Thoracic aorta (tissue), 2 donors: Measurements from ENCODE around the gene MAX. TPM values are rescaled to one million over a fixed set of nuclear protein-coding genes. Genes with fewer than 3 reads are reported as not detected.

Experiments used
- ATAC-seq: fragments of 150-250 bp; one replicate; pipeline ENCODE4 v1.8.0; 2017; ENCODE audit warnings: low read depth; ENCODE audit not compliant: insufficient number of reproducible peaks, low FRiP score
- DNase-seq: peaks from one replicate; pipeline ENCODE4 v3.0.0-alpha.2; 2020; ENCODE audit warnings: low spot score
- H3K27ac ChIP-seq, 2 donors: fragments of 200-600 bp; sonication (generic); 1 replicate in 1 of 2; 2 replicates in 1 of 2; pipeline ENCODE4 v1.5.1; 2016; ENCODE audit warnings: mild to moderate bottlenecking in 2 of 2, moderate library complexity in 2 of 2
- H3K27me3 ChIP-seq: fragments of 200-600 bp; sonication (generic); replicated peaks from 2 replicates; pipeline ENCODE4 v1.6.0; 2016; ENCODE audit warnings: mild to moderate bottlenecking; ENCODE audit not compliant: insufficient read depth
- H3K36me3 ChIP-seq: fragments of 200-600 bp; sonication (generic); one replicate; pipeline ENCODE4 v1.5.1; 2016
- H3K4me1 ChIP-seq, 2 donors: fragments of 200-600 bp; sonication (generic); 1 replicate in 1 of 2; 2 replicates in 1 of 2; pipeline versions ENCODE4 v1.5.1 to v1.6.0; 2016; ENCODE audit warnings: low read depth in 2 of 2, mild to moderate bottlenecking in 1 of 2; ENCODE audit not compliant: control insufficient read depth in 1 of 2
- H3K4me3 ChIP-seq: fragments of 200-600 bp; sonication (generic); 2 replicates; pipeline ENCODE4 v1.5.1; 2016; ENCODE audit warnings: mild to moderate bottlenecking
- H3K9me3 ChIP-seq: fragments of 200-600 bp; sonication (generic); 2 replicates; pipeline ENCODE4 v1.5.1; 2016
- total RNA-seq, 2 donors: library from RNA; depleted of rRNA; stranded (reverse); fragments of >200 nt; gene quantifications; one replicate each; pipeline versions ENCODE4 v1.1.0 to v1.2.3, GENCODE V29; 2016
- TF ChIP-seq, protein P1 (sequence below): fragments of 200-600 bp; sonication (generic); IDR thresholded peaks from one replicate; pipeline ENCODE4 v1.5.1; 2019; ENCODE audit warnings: antibody characterized with exemption

MAX gene
- total RNA-seq, 2 donors from 2014 or later = 33.2 to 52.8 TPM

DNA sequence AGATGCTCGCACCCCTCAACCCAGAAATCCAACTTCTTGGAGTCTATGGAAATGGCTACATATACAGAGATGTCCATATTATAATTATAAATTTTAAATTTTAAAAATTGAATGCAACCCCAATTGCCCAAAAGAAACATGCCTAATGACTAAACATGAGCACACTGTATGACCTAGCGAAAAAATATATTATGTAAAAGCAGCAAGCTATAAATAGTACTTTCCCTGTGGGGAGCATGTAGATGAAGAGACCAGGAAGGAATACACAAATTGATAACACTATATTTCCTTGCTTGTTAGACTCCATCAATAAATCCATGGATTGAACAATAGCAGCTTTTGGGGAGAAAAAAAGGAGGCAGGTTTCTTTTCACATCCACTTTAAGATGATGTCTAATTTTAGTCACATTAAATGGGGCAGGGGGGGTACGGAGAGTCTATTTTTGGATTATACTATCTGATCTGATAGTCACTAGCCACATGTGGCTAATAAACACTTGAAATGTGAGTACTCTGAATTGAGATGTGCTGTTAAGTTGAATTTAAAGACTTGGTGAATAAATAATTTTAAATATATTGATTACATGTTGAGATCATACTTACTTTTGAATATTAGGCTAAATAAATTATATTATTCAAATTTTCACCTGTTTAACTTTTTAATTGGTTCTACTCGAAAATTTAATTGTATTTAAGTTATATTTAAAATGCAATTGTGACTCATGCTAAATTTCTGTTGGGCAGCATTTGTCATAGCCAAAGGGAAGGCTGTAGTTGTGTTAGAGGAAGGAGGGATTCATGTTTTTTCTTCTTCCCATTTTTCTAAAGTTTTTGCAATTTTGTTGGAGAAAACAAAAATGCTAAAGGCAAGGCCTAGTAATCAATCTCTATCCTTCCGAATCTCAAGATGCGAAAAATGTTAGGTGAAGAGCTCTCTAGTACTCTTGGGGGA lies 17.5 kb downstream of the MAX start:
- DNase-seq (no peak), ATAC-seq (no peak)
- no peak overlapping the region for H3K27ac ChIP-seq
- no peaks in the 10 kb centered on the region for H3K9me3 ChIP-seq
- peaks cover 39% of the 10 kb centered on the region for H3K36me3 ChIP-seq
- H3K4me1 ChIP-seq = peaks cover 11 to 25% of the 10 kb centered on the region in 2 donors
- H3K4me3 ChIP-seq = no peak overlapping the region
- no peaks in the 10 kb centered on the region for H3K27me3 ChIP-seq
- TF ChIP-seq, protein P1, sequence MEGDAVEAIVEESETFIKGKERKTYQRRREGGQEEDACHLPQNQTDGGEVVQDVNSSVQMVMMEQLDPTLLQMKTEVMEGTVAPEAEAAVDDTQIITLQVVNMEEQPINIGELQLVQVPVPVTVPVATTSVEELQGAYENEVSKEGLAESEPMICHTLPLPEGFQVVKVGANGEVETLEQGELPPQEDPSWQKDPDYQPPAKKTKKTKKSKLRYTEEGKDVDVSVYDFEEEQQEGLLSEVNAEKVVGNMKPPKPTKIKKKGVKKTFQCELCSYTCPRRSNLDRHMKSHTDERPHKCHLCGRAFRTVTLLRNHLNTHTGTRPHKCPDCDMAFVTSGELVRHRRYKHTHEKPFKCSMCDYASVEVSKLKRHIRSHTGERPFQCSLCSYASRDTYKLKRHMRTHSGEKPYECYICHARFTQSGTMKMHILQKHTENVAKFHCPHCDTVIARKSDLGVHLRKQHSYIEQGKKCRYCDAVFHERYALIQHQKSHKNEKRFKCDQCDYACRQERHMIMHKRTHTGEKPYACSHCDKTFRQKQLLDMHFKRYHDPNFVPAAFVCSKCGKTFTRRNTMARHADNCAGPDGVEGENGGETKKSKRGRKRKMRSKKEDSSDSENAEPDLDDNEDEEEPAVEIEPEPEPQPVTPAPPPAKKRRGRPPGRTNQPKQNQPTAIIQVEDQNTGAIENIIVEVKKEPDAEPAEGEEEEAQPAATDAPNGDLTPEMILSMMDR = no peak

GRCh38 chr14:65082930-65083329 lies 19.4 kb downstream of the MAX start:
- no peak for ATAC-seq
- Histone ChIP-seq H3K4me3 (no peak overlapping the region), H3K4me1 (peaks cover 13 to 25% of the 10 kb centered on the region in 2 donors), H3K36me3 (peaks cover 27% of the 10 kb centered on the region), H3K27ac (no peak overlapping the region), H3K9me3 (no peaks in the 10 kb centered on the region), H3K27me3 (no peaks in the 10 kb centered on the region)
- TF ChIP-seq, protein P1 = no peak
- no peak for DNase-seq

GRCh38 chr14:65080960-65081747 lies 21.2 kb downstream of the MAX start:
- ATAC-seq (no peak), DNase-seq (no peak)
- Histone ChIP-seq H3K27ac (no peak overlapping the region), H3K4me1 (peaks cover 13 to 25% of the 10 kb centered on the region in 2 donors), H3K36me3 (peaks cover 13% of the 10 kb centered on the region), H3K27me3 (no peaks in the 10 kb centered on the region), H3K4me3 (no peak overlapping the region), H3K9me3 (no peaks in the 10 kb centered on the region)
- TF ChIP-seq, protein P1 = no peak

- Histone ChIP-seq H3K27ac (no peak overlapping the region), H3K9me3 (no peaks in the 10 kb centered on the region), H3K27me3 (no peaks in the 10 kb centered on the region), H3K4me1 (peaks cover 17 to 29% of the 10 kb centered on the region in 2 donors), H3K36me3 (peaks cover 11% of the 10 kb centered on the region), H3K4me3 (no peak overlapping the region)
- DNase-seq = no peak
- TF ChIP-seq, protein P1 = no peak
- ATAC-seq = no peak
Measured at GRCh38 chr14:65079768-65080167, 22.5 kb downstream of the MAX start.

DNA sequence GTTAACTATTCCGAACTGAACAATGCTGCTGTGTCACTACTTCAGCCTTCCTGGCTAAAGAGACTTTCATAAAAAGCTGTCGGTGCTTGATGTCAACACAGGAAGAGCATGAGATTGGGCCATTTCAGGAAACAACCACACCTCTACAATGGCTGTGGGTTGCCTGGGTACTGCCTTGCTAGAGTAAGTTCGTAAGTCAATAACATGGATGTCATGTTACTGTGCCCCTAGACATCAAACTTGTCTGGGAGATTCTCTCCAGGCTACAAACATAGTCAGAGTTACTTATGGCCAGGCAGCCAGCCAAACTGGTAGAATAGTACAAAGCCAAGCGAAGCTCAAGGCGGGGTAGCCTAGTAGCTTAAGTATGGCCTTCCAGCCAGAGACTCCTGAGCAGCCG lies 23.1 kb downstream of the MAX start:
- TF ChIP-seq, protein P1 = no peak
- Histone ChIP-seq H3K27me3 (no peaks in the 10 kb centered on the region), H3K4me1 (peaks cover 17 to 33% of the 10 kb centered on the region in 2 donors), H3K36me3 (peaks cover 11% of the 10 kb centered on the region), H3K4me3 (no peak overlapping the region), H3K27ac (no peak overlapping the region), H3K9me3 (no peaks in the 10 kb centered on the region)
- ATAC-seq (no peak), DNase-seq (no peak)
